ENCODE measurements around the gene EIF1AY.
"Not testable (repeated sequence)": the region's sequence is repeated elsewhere in the genome, so short reads cannot be mapped to it uniquely, and the experiment has no call there.

Gene EIF1AY, protein sequence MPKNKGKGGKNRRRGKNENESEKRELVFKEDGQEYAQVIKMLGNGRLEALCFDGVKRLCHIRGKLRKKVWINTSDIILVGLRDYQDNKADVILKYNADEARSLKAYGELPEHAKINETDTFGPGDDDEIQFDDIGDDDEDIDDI

GRCh38 chrY:20575531-20576121 lies at the start of gene EIF1AY:
Gene EIF1AY (plus strand): TSS chrY:20575776. CDS start chrY:20575872, 96 bp downstream.
- peak; percentile 65 for DNase-seq (ENCODE audit: low read depth, low spot score)

DNA sequence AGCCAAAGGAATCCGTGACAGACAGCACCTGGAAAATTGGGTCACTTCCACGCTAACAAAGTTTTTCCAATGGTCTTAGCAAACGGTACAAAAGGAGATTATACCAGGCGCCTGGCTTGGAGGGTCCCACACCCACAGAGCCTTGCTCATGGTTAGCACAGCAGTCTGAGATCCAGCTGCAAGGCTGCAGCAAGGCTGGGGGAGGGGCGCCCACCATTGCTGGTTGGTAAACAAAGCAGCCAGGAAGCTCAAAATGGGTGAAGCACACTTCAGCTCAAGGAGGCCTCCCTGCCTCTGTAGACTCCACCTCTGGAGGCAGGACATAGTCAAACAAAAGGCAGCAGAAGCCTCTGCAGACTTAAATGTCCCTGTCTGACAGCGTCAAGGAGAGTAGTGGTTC lies 47.1 kb upstream of the EIF1AY start:
- no peak for DNase-seq (ENCODE audit: low read depth, low spot score)

GRCh38 chrY:20538186-20538585 lies 37.4 kb upstream of the EIF1AY start:
- DNase-seq (ENCODE audit: low read depth, low spot score): no peak

DNA sequence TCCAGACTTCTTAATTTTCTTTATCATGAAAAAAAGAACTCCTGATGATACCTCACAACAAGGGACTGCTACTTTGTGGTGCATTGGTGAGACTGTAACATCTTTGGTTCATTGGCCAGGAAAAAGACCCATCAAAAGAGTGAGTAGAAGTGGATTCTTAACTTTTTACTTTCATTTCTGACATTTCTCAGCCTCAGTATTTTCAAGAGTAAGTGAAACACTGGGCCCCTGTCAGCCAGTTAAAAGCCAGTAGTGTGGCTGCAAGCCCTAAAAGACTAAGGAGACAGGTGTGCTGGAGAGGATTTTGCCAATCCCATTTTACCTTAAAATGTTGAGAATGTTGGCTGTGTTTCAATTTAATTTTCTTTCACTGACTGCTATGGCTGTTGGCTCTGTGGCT lies 36.6 kb upstream of the EIF1AY start:
- DNase-seq (ENCODE audit: low read depth, low spot score): no peak

- no peak for DNase-seq (ENCODE audit: low read depth, low spot score)
Observed at GRCh38 chrY:20544451-20544960, 31.1 kb upstream of the EIF1AY start.

GRCh38 chrY:20546071-20546470 lies 29.5 kb upstream of the EIF1AY start:
- no peak for DNase-seq (ENCODE audit: low read depth, low spot score)

- no peak for DNase-seq (ENCODE audit: low read depth, low spot score)
Observed at GRCh38 chrY:20549289-20549688, 26.3 kb upstream of the EIF1AY start.

GRCh38 chrY:20551840-20552239 lies 23.7 kb upstream of the EIF1AY start:
- DNase-seq (ENCODE audit: low read depth, low spot score): no peak

- not testable (repeated sequence) for DNase-seq (ENCODE audit: low read depth, low spot score)
Observed at GRCh38 chrY:20552764-20553323, 22.7 kb upstream of the EIF1AY start.

GRCh38 chrY:20555820-20556219 lies 19.8 kb upstream of the EIF1AY start:
- DNase-seq (ENCODE audit: low read depth, low spot score): no peak

GRCh38 chrY:20558677-20559076 lies 16.9 kb upstream of the EIF1AY start:
- DNase-seq (ENCODE audit: low read depth, low spot score): no peak

- no peak for DNase-seq (ENCODE audit: low read depth, low spot score)
Observed at GRCh38 chrY:20559873-20560512, 15.6 kb upstream of the EIF1AY start.

DNA sequence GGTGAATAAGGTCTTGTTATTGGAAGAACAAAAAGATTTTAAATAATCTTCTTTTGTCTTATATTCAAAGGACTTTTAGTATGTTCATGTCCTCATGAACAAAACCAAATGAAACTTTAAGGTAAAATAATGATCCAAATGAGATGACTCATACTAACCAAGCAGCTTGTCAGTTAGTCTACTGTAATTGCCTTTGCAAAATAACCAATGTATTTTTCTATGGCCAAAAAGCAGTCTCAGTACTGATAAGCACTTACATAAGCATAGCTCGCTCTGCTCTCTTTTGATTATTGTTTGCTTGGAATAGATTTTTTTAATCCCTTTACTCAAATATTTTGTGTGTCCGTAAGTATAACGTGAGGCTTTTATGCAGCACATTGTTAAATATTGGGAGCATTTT lies 4.3 kb upstream of the EIF1AY start:
- DNase-seq (ENCODE audit: low read depth, low spot score): no peak

- DNase-seq (ENCODE audit: low read depth, low spot score): no peak
Observed at GRCh38 chrY:20576506-20576905, 930 bp downstream of the EIF1AY start.

- DNase-seq (ENCODE audit: low read depth, low spot score): no peak
Observed at GRCh38 chrY:20578206-20578605, 2.6 kb downstream of the EIF1AY start.

DNA sequence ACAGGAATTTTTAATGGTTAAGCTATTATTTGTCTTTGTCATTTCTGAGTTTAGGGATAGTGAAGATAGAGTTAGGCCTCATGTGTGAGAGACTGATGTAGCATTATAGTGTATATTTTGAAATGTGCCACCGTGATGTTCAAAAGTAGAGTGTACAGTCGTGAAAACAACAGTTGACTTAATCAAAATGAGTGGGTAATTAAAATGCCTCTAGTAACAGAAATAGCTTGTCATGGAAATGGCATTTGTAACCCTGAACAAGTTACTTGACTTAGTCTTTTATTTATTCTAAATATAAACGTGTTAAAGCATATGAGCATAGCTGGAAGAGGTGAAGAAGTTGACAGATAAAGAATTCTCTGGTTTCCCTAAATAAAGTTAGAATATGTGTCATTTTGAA lies 6.1 kb downstream of the EIF1AY start:
- no peak for DNase-seq (ENCODE audit: low read depth, low spot score)

DNA sequence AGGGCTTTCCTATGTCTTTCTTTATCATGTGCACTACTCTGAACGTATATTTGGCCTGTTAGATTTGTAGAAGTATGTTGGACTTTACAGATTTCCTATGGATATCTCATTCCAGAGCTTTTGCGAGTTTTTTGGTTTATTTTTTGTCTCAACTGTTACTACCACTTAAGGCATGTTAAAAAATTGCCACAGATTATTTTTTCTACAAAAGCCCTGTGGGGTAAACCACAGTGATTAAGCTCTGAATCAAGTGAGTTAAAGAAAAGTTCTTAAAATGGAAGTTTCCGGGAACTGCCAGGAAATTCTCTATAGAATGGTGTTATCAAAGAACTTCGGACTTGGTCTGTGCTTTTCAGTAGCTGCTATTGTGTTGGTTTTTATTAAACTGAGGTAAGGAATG lies 10.6 kb downstream of the EIF1AY start:
- no peak for DNase-seq (ENCODE audit: low read depth, low spot score)
